Skin epidermis (tissue), 12 donors: Measurements from ENCODE around the gene TBX18.

Experiments used
- H3K27ac ChIP-seq, 21 experiments: fragments of 200-600 bp; sonication (generic) in 11 of 21; one replicate each; pipeline ENCODE4 v1.5.0; 2020; ENCODE audit warnings: mild to moderate bottlenecking in 3 of 21, inconsistent platforms in 2 of 21, moderate library complexity in 2 of 21
- H3K4me3 ChIP-seq, 7 experiments: fragments of 200-600 bp; sonication (generic) in 2 of 7; one replicate each; pipeline ENCODE4 v1.5.0; 2020; ENCODE audit warnings: inconsistent platforms in 2 of 7, mild to moderate bottlenecking in 2 of 7, moderate library complexity in 1 of 7

The TBX18 gene

GRCh38 chr6:84643778-84644177 lies 120.6 kb downstream of the TBX18 start:
- Histone ChIP-seq H3K27ac (no peak overlapping the region), H3K4me3 (no peak overlapping the region)

- Histone ChIP-seq H3K4me3 (no peak overlapping the region), H3K27ac (peak overlapping the region in 1 of 21 experiments; percentile 33)
These were observed 123.3 kb downstream of the TBX18 start for GRCh38 chr6:84641076-84641475.

- no peak overlapping the region for H3K4me3 ChIP-seq
These were observed 125.0 kb downstream of the TBX18 start for GRCh38 chr6:84639396-84639795.

GRCh38 chr6:84638286-84638685 lies 126.1 kb downstream of the TBX18 start:
- Histone ChIP-seq H3K27ac (no peak overlapping the region), H3K4me3 (no peak overlapping the region)

More at GRCh38 chr6:84639396-84639795, 125.0 kb downstream of the TBX18 start:
- no peak overlapping the region for H3K27ac ChIP-seq
